Uterine smooth muscle cell (primary cell): ENCODE data around the gene RAPGEF2. TPM values are rescaled to one million over a fixed set of nuclear protein-coding genes. Genes with fewer than 3 reads are reported as not detected.

ENCODE experiments used
- total RNA-seq: library from RNA; depleted of rRNA; stranded (reverse); fragments of >200 nt; gene quantifications from 2 replicates; pipeline ENCODE4 v1.2.3, GENCODE V29; 2014

RAPGEF2 gene, protein sequence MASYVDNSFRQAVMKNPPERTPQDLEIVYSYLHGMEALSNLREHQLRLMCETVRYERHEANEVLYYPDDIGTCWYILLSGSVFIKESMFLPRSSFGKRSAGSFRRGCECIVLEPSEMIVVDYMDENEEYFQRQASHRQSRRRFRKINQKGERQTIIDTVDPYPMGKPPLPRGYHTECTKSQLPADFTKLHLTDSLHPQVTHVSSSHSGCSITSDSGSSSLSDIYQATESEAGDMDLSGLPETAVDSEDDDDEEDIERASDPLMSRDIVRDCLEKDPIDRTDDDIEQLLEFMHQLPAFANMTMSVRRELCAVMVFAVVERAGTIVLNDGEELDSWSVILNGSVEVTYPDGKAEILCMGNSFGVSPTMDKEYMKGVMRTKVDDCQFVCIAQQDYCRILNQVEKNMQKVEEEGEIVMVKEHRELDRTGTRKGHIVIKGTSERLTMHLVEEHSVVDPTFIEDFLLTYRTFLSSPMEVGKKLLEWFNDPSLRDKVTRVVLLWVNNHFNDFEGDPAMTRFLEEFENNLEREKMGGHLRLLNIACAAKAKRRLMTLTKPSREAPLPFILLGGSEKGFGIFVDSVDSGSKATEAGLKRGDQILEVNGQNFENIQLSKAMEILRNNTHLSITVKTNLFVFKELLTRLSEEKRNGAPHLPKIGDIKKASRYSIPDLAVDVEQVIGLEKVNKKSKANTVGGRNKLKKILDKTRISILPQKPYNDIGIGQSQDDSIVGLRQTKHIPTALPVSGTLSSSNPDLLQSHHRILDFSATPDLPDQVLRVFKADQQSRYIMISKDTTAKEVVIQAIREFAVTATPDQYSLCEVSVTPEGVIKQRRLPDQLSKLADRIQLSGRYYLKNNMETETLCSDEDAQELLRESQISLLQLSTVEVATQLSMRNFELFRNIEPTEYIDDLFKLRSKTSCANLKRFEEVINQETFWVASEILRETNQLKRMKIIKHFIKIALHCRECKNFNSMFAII (N-terminal part only)
- total RNA-seq, result 39.8 and 48.4 TPM in 2 replicates

DNA sequence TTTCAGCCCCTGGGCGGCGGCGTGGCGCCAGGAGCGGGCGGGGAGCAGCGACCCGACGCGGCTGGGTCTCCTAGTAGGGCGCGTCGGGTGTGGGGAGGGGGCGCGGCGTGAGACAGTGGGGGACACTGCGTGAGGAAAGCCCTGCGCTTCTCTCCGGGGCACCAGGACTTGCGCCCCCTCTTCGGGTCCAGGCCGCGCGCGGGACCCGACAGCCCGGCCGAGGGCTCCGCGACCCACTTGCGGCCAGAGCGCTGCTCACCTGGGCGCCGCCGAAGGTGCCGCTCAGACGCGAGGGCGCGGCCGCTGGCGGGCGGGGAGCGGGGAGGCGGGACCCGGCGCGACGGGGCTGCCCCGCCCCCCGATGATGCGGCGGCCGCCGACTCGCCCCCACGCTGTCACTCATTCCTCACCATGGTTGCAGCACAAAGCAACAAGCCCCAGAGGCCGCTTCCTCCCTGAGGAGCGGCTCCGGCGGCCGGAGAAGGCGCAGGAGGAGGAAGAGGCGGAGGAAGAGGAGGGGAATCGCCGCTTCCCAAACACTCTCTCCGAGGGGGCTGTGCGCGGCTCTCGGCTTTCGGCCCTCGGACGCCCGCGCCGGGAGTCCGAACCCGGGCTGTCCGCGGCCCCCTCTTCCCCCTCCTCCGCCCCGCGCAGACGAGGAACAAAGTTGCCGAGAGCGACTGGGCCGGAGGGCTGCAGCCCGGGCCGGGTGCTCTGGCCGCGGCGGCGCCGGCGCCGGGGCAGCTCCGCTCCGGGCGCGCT, at the start of gene RAPGEF2:
TSS of gene RAPGEF2 (plus strand) at position 458 of the 762 bp plus-strand sequence. CDS start 1,084 bp downstream, outside the sequence.

